ENCODE results near the gene PLD1. TPM values are rescaled to one million over a fixed set of nuclear protein-coding genes. Genes with fewer than 3 reads are reported as not detected.

The PLD1 gene
- total and polyA plus RNA-seq, 4 donors = 4.9 to 31.5 (median 18.6) TPM

DNA sequence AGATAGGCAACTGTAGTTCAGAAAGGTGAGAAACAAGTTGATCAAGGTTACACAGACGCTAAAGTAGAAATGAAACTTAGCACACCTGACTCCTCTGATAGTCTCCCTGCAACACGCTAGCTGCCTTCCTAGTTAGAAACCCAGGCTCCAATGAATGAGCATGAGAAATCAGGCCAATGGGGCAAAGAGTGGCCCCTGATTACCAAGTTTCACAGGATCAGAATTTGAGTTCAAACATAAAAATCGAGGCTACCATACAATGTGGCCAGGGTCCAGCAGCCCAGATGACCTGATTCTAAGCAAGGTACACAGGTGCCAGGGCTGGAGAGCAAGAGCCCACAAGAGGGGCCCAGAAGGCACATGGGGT is 7.7 kb downstream of the PLD1 start:
- H3K36me3 ChIP-seq (ENCODE audit: control insufficient read depth in 4 of 4, insufficient read depth in 3 of 4, low read depth in 1 of 4, low read length in 3 of 4) = no peaks in the 10 kb centered on the region
- DNase-seq (ENCODE audit: low spot score) = no peak
- H3K9me3 ChIP-seq (ENCODE audit: control insufficient read depth in 4 of 4, low read length in 3 of 4) = no peaks in the 10 kb centered on the region
- no peaks in the 10 kb centered on the region for H3K27me3 ChIP-seq (ENCODE audit: control insufficient read depth in 4 of 4, insufficient read depth in 4 of 4, low read length in 3 of 4)
- H3K9ac ChIP-seq (ENCODE audit: low read depth in 1 of 2, low read length in 2 of 2) = no peak overlapping the region
- TF ChIP-seq YY1 (IDR thresholded peaks at IDR 0.05) = no peak
- TF ChIP-seq FOXA1 (IDR thresholded peaks at IDR 0.05) = no peak
- TF ChIP-seq, protein P1, sequence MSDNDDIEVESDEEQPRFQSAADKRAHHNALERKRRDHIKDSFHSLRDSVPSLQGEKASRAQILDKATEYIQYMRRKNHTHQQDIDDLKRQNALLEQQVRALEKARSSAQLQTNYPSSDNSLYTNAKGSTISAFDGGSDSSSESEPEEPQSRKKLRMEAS (IDR thresholded peaks at IDR 0.05) = no peak
- TF ChIP-seq, protein P2, sequence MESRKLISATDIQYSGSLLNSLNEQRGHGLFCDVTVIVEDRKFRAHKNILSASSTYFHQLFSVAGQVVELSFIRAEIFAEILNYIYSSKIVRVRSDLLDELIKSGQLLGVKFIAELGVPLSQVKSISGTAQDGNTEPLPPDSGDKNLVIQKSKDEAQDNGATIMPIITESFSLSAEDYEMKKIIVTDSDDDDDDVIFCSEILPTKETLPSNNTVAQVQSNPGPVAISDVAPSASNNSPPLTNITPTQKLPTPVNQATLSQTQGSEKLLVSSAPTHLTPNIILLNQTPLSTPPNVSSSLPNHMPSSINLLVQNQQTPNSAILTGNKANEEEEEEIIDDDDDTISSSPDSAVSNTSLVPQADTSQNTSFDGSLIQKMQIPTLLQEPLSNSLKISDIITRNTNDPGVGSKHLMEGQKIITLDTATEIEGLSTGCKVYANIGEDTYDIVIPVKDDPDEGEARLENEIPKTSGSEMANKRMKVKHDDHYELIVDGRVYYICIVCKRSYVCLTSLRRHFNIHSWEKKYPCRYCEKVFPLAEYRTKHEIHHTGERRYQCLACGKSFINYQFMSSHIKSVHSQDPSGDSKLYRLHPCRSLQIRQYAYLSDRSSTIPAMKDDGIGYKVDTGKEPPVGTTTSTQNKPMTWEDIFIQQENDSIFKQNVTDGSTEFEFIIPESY (IDR thresholded peaks at IDR 0.05) = no peak
- TF ChIP-seq HNF4A (conservative IDR thresholded peaks at IDR 0.05) = no peak
- TF ChIP-seq FOXA2 (IDR thresholded peaks at IDR 0.05) = no peak
- TF ChIP-seq SP1 (IDR thresholded peaks at IDR 0.05) = no peak
- TF ChIP-seq, protein P3, sequence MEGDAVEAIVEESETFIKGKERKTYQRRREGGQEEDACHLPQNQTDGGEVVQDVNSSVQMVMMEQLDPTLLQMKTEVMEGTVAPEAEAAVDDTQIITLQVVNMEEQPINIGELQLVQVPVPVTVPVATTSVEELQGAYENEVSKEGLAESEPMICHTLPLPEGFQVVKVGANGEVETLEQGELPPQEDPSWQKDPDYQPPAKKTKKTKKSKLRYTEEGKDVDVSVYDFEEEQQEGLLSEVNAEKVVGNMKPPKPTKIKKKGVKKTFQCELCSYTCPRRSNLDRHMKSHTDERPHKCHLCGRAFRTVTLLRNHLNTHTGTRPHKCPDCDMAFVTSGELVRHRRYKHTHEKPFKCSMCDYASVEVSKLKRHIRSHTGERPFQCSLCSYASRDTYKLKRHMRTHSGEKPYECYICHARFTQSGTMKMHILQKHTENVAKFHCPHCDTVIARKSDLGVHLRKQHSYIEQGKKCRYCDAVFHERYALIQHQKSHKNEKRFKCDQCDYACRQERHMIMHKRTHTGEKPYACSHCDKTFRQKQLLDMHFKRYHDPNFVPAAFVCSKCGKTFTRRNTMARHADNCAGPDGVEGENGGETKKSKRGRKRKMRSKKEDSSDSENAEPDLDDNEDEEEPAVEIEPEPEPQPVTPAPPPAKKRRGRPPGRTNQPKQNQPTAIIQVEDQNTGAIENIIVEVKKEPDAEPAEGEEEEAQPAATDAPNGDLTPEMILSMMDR (IDR thresholded peaks at IDR 0.05; ENCODE audit: low read depth, low read length, missing input control) = no peak
- TF ChIP-seq EGR1 (IDR thresholded peaks at IDR 0.05; ENCODE audit: low read depth in 2 of 2) = no peak
- TF ChIP-seq, protein P4, sequence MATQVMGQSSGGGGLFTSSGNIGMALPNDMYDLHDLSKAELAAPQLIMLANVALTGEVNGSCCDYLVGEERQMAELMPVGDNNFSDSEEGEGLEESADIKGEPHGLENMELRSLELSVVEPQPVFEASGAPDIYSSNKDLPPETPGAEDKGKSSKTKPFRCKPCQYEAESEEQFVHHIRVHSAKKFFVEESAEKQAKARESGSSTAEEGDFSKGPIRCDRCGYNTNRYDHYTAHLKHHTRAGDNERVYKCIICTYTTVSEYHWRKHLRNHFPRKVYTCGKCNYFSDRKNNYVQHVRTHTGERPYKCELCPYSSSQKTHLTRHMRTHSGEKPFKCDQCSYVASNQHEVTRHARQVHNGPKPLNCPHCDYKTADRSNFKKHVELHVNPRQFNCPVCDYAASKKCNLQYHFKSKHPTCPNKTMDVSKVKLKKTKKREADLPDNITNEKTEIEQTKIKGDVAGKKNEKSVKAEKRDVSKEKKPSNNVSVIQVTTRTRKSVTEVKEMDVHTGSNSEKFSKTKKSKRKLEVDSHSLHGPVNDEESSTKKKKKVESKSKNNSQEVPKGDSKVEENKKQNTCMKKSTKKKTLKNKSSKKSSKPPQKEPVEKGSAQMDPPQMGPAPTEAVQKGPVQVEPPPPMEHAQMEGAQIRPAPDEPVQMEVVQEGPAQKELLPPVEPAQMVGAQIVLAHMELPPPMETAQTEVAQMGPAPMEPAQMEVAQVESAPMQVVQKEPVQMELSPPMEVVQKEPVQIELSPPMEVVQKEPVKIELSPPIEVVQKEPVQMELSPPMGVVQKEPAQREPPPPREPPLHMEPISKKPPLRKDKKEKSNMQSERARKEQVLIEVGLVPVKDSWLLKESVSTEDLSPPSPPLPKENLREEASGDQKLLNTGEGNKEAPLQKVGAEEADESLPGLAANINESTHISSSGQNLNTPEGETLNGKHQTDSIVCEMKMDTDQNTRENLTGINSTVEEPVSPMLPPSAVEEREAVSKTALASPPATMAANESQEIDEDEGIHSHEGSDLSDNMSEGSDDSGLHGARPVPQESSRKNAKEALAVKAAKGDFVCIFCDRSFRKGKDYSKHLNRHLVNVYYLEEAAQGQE (IDR thresholded peaks at IDR 0.05) = no peak
- TF ChIP-seq RAD21 (IDR thresholded peaks at IDR 0.05) = no peak
- TF ChIP-seq, protein P5, sequence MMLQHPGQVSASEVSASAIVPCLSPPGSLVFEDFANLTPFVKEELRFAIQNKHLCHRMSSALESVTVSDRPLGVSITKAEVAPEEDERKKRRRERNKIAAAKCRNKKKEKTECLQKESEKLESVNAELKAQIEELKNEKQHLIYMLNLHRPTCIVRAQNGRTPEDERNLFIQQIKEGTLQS (IDR thresholded peaks at IDR 0.05) = no peak
- TF ChIP-seq JUND (IDR thresholded peaks at IDR 0.05) = no peak
- no peak for TF ChIP-seq NR2F2 (IDR thresholded peaks at IDR 0.05)
- no peak for TF ChIP-seq GABPA (IDR thresholded peaks at IDR 0.05 in 1 of 2, conservative IDR thresholded peaks at IDR 0.05 in 1 of 2)
- no peak for TF ChIP-seq RXRA (IDR thresholded peaks at IDR 0.05)
- no peak for TF ChIP-seq TAF1 (conservative IDR thresholded peaks at IDR 0.05)
- TF ChIP-seq HNF4G (IDR thresholded peaks at IDR 0.05) = no peak
- H3K27ac ChIP-seq (ENCODE audit: low read depth in 1 of 2, low read length in 2 of 2) = peak overlapping the region in 1 of 2 donors; percentile 21
- 39% methylated on average over 3 of the region's 3 CpGs for WGBS
- peaks cover 0 to 15% (median 6%) of the 10 kb centered on the region in 4 donors for H3K4me1 ChIP-seq (ENCODE audit: control insufficient read depth in 4 of 4, insufficient read depth in 4 of 4, low read length in 3 of 4)
- H3K4me3 ChIP-seq (ENCODE audit: low read depth in 1 of 3, low read length in 3 of 3) = no peak overlapping the region
